GM18873 (cell line): Measurements from ENCODE around the gene ICAM5.

Experiments used
- ATAC-seq: cut with Tn5 transposase; IDR thresholded peaks from one replicate; pipeline ENCODE4 v1.9.1; 2021; ENCODE audit warnings: mild to moderate bottlenecking, moderate library complexity, moderate number of reproducible peaks; ENCODE audit not compliant: unreplicated experiment, low FRiP score

Gene ICAM5

GRCh38 chr19:10338940-10339339, 49.2 kb downstream of the ICAM5 start:
- ATAC-seq, result no peak

DNA sequence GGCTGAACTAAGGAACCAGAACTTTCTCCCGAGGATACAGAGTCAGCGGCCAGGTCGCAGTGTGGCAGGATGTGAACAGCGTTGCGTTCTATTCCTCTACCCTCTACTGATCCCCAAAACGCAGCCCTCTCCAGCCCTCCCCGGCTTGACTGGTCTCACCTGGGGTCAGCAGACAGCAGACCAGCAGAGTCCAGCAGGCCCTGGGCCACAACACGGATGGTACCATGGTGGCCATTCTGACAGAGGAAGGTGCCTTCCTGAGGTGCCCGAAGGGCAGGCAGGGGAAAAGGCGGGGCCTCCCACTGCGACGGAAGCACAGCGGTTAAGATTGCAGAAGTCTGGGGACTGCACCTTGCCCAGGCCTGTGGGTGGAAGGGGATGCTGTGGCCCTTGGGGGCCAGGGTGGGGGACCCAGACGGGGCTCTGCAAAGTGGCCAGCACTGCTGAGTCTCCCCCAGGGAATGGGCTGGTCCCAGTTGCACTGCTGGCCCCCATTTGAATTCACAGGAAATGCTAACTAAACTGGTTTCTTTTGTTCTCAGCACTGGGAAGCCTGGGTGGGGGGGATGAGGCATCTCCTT, 49.7 kb downstream of the ICAM5 start, which contains the start of gene ICAM3:
TSS of gene ICAM3 (minus strand) at position 245 of the 581 bp plus-strand sequence. CDS start at position 235, 10 bp downstream.
- no peak for ATAC-seq

GRCh38 chr19:10339977-10340376, 50.2 kb downstream of the ICAM5 start:
- ATAC-seq, result no peak

DNA sequence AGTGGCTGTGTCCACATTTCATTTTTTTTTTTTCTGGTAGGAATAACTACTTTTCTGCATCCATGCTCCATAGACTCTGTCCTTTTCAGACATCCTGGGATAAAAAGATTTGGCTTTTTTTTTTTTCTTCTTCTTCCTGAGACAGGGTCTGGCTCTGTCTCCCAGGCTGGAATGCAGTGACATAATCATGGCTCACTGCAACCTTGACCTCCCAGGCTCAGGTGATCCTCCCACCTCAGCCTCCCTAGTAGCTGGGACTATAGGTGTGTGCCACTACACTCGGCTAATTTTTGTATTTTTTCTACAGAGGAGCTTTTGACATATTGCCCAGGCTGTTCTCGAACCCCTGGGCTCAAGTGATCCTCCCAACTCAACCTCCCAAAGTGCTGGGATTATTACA, 53.7 kb downstream of the ICAM5 start:
- ATAC-seq, result no peak

GRCh38 chr19:10344780-10345179, 55.0 kb downstream of the ICAM5 start:
- ATAC-seq, result no peak
